ENCODE results near the gene NADK. TPM values are rescaled to one million over a fixed set of nuclear protein-coding genes. Genes with fewer than 3 reads are reported as not detected.

Gene NADK
- total RNA-seq, 1 donor from 2014 or later, result 68.1 TPM

DNA sequence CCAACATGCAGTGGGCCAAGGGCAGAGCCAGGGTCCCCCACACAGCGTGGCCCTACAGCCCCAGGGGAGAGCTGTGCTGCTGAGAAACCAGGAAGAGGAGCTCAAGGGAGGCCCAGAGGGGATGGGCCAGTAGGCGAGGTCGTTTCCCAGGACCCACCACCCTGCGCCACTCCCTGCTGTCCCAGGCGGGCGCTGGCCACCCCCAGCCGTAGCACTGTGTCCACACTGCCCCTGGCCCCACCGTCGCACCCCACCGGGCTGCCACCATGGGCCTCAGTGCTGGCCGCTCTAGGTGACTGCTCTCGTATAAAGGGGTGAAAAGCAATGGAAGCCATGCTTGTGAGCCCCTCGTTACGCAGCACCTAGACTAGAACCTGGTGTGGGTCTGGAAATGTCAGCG lies 22.4 kb downstream of the NADK start:
- peaks cover 3% of the 10 kb centered on the region for H3K36me3 ChIP-seq (ENCODE audit: control insufficient read depth, insufficient read depth, low read length)
- TF ChIP-seq, protein P1, sequence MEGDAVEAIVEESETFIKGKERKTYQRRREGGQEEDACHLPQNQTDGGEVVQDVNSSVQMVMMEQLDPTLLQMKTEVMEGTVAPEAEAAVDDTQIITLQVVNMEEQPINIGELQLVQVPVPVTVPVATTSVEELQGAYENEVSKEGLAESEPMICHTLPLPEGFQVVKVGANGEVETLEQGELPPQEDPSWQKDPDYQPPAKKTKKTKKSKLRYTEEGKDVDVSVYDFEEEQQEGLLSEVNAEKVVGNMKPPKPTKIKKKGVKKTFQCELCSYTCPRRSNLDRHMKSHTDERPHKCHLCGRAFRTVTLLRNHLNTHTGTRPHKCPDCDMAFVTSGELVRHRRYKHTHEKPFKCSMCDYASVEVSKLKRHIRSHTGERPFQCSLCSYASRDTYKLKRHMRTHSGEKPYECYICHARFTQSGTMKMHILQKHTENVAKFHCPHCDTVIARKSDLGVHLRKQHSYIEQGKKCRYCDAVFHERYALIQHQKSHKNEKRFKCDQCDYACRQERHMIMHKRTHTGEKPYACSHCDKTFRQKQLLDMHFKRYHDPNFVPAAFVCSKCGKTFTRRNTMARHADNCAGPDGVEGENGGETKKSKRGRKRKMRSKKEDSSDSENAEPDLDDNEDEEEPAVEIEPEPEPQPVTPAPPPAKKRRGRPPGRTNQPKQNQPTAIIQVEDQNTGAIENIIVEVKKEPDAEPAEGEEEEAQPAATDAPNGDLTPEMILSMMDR (IDR thresholded peaks at IDR 0.05; ENCODE audit: insufficient read depth, low read length, poor library complexity, severe bottlenecking), result no peak
- no peak for DNase-seq (ENCODE audit: low read depth)
- H3K27me3 ChIP-seq (ENCODE audit: control insufficient read depth, insufficient read depth, low read length), result no peaks in the 10 kb centered on the region
- H3K4me3 ChIP-seq (ENCODE audit: low read depth, low read length), result no peak overlapping the region

DNA sequence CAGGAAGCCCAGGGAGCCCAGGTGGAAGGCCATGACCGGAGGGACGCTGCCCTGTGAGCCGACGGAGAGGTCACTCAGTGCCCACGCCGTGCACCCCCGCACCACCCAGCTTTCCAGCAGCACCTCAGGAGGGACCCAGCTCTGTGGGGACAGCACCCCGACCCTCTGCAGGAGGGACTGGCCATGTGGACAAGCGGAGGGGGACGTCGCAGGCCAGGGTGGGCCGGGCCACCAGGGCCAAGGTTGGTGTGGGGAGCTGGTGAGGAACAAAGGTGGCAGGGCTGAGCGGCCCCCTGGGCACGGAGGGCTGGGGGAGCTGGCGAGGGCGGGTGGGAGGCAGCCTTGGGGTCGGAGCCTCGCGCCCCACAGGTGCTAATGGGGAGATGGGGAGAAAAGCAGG lies 22.8 kb downstream of the NADK start:
- TF ChIP-seq, protein P1 (IDR thresholded peaks at IDR 0.05; ENCODE audit: insufficient read depth, low read length, poor library complexity, severe bottlenecking), result no peak
- DNase-seq (ENCODE audit: low read depth), result no peak

DNA sequence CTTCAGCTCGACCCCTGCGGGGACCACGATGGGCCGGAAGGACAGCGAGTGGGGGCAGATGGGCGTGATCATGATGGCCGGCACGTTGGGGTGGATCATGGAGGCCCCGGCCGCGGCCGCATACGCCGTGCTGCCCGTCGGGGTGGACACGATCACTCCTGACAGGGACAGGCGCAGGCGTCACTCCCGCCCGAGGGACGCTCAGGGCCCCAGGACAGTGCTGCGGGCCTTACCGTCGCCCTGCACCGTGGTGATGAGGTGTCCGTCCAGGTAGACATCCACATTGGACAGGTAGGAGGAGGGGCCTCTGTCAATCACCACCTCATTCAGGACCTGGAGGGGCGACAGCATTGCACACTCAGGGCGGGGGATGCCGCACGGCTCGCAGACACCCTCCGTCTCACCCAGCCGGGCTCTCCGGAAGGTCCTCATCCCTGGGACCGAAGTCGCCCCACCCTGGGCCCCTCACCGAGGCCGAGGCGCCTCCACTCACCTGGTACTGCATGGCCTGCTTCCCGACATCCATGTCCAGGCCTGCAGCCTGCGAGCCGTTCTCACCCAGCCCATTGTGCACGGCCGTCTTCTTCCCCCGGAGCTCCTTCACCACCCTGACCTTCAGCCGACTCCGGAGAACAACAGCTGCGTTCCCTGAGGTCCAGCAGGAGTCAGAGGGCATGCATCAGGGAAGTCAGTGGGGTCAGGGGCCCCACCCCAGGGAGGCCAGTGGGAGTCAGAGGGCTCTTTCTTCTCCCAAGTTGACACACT lies 24.0 kb downstream of the NADK start:
- H3K36me3 ChIP-seq (ENCODE audit: control insufficient read depth, insufficient read depth, low read length), result no peaks in the 10 kb centered on the region
- TF ChIP-seq, protein P1 (IDR thresholded peaks at IDR 0.05; ENCODE audit: insufficient read depth, low read length, poor library complexity, severe bottlenecking), result no peak
- H3K27me3 ChIP-seq (ENCODE audit: control insufficient read depth, insufficient read depth, low read length), result no peaks in the 10 kb centered on the region
- no peak for DNase-seq (ENCODE audit: low read depth)
- no peak overlapping the region for H3K4me3 ChIP-seq (ENCODE audit: low read depth, low read length)

More for the DNA sequence above, 22.8 kb downstream of the NADK start:
- Histone ChIP-seq H3K36me3 (ENCODE audit: control insufficient read depth, insufficient read depth, low read length) (peaks cover 1% of the 10 kb centered on the region), H3K27me3 (ENCODE audit: control insufficient read depth, insufficient read depth, low read length) (no peaks in the 10 kb centered on the region), H3K4me3 (ENCODE audit: low read depth, low read length) (no peak overlapping the region)

DNA sequence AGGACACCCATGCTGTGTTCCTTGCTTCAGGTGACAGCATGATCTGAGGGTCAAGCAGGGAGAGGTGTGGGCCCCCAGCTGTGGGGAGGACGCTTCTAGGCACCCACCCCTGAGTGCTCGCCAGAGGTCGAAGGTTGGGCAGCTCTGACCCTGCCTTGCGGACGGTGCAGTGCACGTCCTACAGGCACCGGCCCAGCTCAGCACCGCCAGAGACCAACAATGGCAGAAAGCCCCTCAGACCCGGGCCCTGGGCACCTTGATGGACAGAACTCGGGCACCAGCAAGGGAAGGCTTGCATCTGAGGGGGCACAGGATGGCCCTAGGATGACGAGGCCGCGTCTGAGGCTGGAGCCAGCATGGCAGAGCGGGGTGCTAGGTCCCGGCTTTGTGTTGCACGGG lies 24.7 kb downstream of the NADK start:
- no peak overlapping the region for H3K4me3 ChIP-seq (ENCODE audit: low read depth, low read length)
- DNase-seq (ENCODE audit: low read depth), result no peak
- no peaks in the 10 kb centered on the region for H3K27me3 ChIP-seq (ENCODE audit: control insufficient read depth, insufficient read depth, low read length)
- no peaks in the 10 kb centered on the region for H3K36me3 ChIP-seq (ENCODE audit: control insufficient read depth, insufficient read depth, low read length)
- TF ChIP-seq, protein P1 (IDR thresholded peaks at IDR 0.05; ENCODE audit: insufficient read depth, low read length, poor library complexity, severe bottlenecking), result no peak

DNA sequence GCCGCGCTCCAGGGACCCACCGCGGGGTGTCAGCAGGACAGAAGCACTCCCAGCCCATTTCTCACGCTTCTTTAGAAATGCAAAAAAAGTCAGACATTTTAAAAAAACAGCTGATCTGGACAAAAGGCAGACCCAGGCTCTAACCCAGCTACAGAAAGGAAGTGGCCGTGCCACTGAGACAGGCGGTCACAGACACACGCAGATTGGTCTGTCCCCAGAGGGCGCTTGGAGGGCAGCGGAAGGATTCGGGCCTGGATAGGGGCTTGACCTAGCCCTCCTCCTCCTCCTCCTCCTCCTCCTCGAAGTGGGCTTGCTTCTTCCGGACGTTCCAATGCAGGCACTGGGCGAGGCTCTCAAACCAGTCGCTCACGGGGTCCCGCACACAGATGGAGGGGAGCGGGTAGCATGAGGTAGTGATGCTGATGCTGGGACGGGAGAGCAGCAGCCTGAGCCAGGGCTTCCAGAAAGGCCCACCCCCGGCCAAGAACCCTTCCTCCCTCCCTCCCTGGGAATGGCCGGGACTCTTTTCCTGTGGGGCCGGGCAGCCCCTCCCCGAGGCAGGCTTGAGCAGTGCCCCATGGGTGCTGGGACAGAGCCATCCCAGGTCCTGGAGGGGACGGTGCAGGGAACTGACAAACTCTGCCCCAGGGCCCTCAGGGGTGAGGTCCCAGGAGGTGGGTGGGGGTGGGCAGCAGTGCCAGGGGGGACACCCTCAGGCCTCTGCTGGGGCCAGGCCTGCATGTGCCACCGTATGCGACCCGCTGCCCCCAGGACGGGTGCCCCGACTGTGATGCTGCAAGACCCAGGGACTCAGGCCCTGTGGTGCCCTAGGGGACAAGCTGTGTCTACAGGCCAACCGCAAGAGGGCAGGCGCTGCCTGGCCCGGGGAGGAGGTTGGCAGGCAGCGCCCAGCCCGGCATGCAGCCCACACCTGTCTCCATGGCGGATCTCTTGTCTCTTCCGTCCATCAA lies 25.3 kb downstream of the NADK start:
- TF ChIP-seq, protein P1 (IDR thresholded peaks at IDR 0.05; ENCODE audit: insufficient read depth, low read length, poor library complexity, severe bottlenecking), result no peak
- no peak for DNase-seq (ENCODE audit: low read depth)
- no peak overlapping the region for H3K4me3 ChIP-seq (ENCODE audit: low read depth, low read length)
- H3K27me3 ChIP-seq (ENCODE audit: control insufficient read depth, insufficient read depth, low read length), result no peaks in the 10 kb centered on the region
- H3K36me3 ChIP-seq (ENCODE audit: control insufficient read depth, insufficient read depth, low read length), result no peaks in the 10 kb centered on the region

All from kidney epithelial cell (primary cell).